SJSA1 (cell line): ENCODE results near the gene MTARC2. TPM values are rescaled to one million over a fixed set of nuclear protein-coding genes. Genes with fewer than 3 reads are reported as not detected.
A peak's percentile ranks its signal among the peaks of the same experiment; 100 is the strongest.

ENCODE experiments used
- DNase-seq, 2 experiments: peaks; one replicate each; pipeline ENCODE4 v3.0.0-alpha.2; 2015 to 2020; ENCODE audit warnings: low spot score in 2 of 2, low read depth in 1 of 2
- H3K27ac ChIP-seq: fragments of 250-450 bp; sonication (Bioruptor Pico); 2 replicates; pipeline ENCODE4 v1.5.1; 2020; ENCODE audit warnings: mild to moderate bottlenecking, moderate library complexity
- H3K27me3 ChIP-seq: fragments of 250-450 bp; sonication (Bioruptor Pico); replicated peaks from 2 replicates; pipeline ENCODE4 v1.5.1; 2020; ENCODE audit warnings: mild to moderate bottlenecking, moderate library complexity
- H3K36me3 ChIP-seq: fragments of 250-450 bp; sonication (Bioruptor Pico); 2 replicates; pipeline ENCODE4 v1.5.1; 2020; ENCODE audit warnings: mild to moderate bottlenecking
- H3K4me1 ChIP-seq: fragments of 250-450 bp; sonication (Bioruptor Pico); replicated peaks from 2 replicates; pipeline ENCODE4 v1.6.1; 2021; ENCODE audit warnings: mild to moderate bottlenecking
- H3K4me3 ChIP-seq: fragments of 250-450 bp; sonication (Bioruptor Pico); 2 replicates; pipeline ENCODE4 v1.5.1; 2020; ENCODE audit warnings: mild to moderate bottlenecking
- H3K9me3 ChIP-seq: fragments of 250-450 bp; sonication (Bioruptor Pico); replicated peaks from 2 replicates; pipeline ENCODE4 v1.5.1; 2020; ENCODE audit warnings: mild to moderate bottlenecking
- total RNA-seq: library from RNA; depleted of rRNA; stranded (reverse); fragments of >200 nt; shearing (Covaris generic); gene quantifications from 2 replicates; pipeline ENCODE4 v1.2.3, GENCODE V29; 2014

Gene MTARC2
- total RNA-seq, 1 experiment from 2014 or later: 10.1 TPM

- H3K36me3 ChIP-seq: no peaks in the 10 kb centered on the region
- no peak for DNase-seq
- no peak overlapping the region for H3K4me3 ChIP-seq
- no peaks in the 10 kb centered on the region for H3K9me3 ChIP-seq
- no peak overlapping the region for H3K27ac ChIP-seq
- no peaks in the 10 kb centered on the region for H3K4me1 ChIP-seq
- H3K27me3 ChIP-seq: no peaks in the 10 kb centered on the region
These were observed 59.6 kb downstream of the MTARC2 start for GRCh38 chr1:220807726-220808125.

DNA sequence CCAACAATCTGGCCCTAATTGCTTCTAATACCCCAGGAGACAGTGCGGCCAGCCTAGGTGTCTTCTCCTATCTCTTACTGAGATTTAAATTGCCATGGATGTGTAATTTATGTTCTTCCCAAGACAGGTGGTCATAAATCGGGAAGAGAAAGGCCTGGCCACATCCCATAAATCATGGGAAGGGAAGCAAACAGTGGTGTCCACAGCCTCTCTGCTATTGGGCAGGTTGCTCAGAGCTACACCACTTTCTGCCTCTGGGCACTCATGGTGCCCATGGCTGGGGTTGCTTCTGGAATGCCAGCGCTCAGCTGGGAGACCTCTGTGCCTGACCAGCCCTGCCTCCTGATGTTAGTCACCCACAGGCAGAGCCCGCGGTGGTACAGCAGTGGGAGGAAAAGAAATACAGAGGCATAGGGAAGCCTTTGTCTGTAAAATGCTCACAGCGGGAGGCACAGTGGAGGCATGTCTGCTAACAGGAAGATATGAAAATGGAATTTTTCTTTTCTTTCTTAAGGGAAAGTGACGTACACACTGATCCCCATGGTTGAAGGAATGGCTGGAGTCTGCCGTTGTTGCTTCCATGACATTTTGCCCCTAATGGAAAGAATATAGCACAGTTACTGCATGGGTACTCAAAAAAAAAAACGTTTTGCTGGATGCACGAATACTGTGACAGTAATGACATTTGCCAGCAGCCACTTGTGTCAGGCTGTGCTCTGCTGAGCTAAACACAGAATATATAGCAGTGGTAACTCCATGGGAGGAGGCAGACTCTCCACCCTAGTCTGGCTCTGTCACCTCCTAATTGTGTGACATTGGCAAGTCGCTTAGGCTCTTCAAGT is 60.4 kb downstream of the MTARC2 start:
- DNase-seq: no peak
- H3K27me3 ChIP-seq: no peaks in the 10 kb centered on the region
- no peaks in the 10 kb centered on the region for H3K36me3 ChIP-seq
- no peak overlapping the region for H3K27ac ChIP-seq
- H3K4me3 ChIP-seq: no peak overlapping the region
- no peaks in the 10 kb centered on the region for H3K9me3 ChIP-seq
- H3K4me1 ChIP-seq: no peaks in the 10 kb centered on the region

DNA sequence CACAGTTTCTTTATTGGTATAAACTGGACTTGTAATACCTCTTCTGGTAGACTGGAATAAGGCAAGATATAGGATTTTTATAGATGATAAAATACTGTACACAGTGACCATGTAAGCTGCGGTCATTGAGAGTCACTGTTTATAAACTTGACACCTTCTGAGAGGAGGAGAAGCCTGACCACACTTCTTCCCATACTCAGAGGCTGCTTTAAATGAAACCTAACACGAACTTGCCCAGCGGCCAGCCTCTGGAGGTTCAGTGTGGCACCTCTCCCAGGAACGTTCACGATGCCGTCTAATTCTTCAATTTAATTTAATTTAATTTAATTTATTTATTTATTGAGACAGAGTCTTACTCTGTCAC is 61.0 kb downstream of the MTARC2 start:
- Histone ChIP-seq H3K27me3 (no peaks in the 10 kb centered on the region), H3K36me3 (no peaks in the 10 kb centered on the region), H3K9me3 (no peaks in the 10 kb centered on the region), H3K4me1 (no peaks in the 10 kb centered on the region), H3K27ac (no peak overlapping the region), H3K4me3 (no peak overlapping the region)
- DNase-seq: no peak

- no peaks in the 10 kb centered on the region for H3K36me3 ChIP-seq
- H3K4me3 ChIP-seq: no peak overlapping the region
- no peak overlapping the region for H3K27ac ChIP-seq
- no peaks in the 10 kb centered on the region for H3K4me1 ChIP-seq
- no peak for DNase-seq
- H3K27me3 ChIP-seq: no peaks in the 10 kb centered on the region
- H3K9me3 ChIP-seq: no peaks in the 10 kb centered on the region
These were observed 61.6 kb downstream of the MTARC2 start for GRCh38 chr1:220809704-220810103.

DNA sequence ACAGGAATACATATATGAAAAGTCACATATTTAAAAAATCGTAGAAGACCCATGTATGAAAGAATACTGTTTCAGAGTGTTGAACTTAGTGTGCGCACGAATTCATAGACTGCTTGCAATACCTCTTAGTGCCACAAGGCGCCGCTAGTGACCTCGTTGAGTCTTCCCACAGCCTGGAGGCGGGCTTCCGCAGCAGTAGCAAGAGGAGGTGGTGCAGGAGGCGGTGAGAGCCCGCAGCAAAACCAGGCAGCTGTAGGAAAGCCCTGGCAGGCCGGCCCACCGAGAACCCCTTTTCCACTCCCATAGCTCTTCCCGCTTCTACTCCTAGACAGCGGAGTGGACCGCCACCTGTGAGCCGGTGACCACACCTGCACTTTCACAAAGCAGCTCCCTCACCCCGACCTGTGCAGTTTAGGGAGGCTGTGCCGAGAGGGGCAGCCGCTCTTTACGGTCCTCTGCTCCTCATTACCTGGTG is 62.1 kb downstream of the MTARC2 start:
- no peaks in the 10 kb centered on the region for H3K4me1 ChIP-seq
- DNase-seq: peak; percentile 54 to 78
- no peak overlapping the region for H3K4me3 ChIP-seq
- H3K36me3 ChIP-seq: no peaks in the 10 kb centered on the region
- no peaks in the 10 kb centered on the region for H3K9me3 ChIP-seq
- H3K27ac ChIP-seq: no peak overlapping the region
- H3K27me3 ChIP-seq: no peaks in the 10 kb centered on the region

GRCh38 chr1:220810963-220811362 is 62.8 kb downstream of the MTARC2 start:
- H3K36me3 ChIP-seq: no peaks in the 10 kb centered on the region
- H3K4me1 ChIP-seq: no peaks in the 10 kb centered on the region
- DNase-seq: no peak
- no peak overlapping the region for H3K27ac ChIP-seq
- H3K27me3 ChIP-seq: no peaks in the 10 kb centered on the region
- no peaks in the 10 kb centered on the region for H3K9me3 ChIP-seq
- H3K4me3 ChIP-seq: no peak overlapping the region

DNA sequence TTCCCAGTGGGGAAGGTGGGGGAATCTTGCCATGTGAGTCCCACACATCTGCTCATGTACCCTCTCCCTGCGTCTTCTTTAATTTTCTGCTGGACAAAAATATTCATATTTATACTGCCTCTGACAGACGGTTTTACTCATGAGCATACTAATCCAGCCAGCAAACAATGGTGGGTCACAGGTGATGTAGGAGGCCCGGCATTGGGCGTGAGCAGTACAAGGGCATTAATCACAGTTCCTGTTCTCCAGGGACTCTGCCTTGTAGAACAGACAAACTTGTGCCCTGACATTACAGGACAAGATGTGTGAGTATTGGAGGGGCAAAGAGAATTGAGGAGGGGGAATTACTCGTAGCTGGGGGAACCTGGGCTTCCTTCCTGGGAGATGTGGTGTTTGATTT is 63.6 kb downstream of the MTARC2 start:
- no peak for DNase-seq
- H3K4me1 ChIP-seq: no peaks in the 10 kb centered on the region
- H3K36me3 ChIP-seq: no peaks in the 10 kb centered on the region

DNA sequence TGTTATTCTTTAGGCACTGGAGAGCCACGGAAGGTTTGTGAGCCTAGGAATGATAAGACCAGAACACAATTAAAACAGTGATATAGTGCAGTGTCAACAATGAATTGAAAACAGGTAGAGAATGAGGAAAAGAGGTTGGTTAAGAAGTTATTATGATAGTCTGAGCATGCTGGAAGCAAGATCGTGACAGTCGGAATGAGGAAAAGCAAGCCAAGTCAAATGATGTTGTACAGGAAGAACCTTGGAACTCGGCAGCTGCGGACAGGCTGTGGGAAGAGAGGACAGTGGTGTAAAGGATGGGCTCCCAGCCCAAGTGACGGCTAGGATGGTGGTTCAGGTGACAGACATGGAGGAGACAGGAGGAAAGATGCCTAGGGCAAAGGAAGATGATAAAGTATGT is 64.2 kb downstream of the MTARC2 start:
- Histone ChIP-seq H3K27me3 (no peaks in the 10 kb centered on the region), H3K9me3 (no peaks in the 10 kb centered on the region), H3K27ac (no peak overlapping the region), H3K36me3 (no peaks in the 10 kb centered on the region), H3K4me1 (no peaks in the 10 kb centered on the region), H3K4me3 (no peak overlapping the region)
- DNase-seq: no peak

More for the DNA sequence above, 63.6 kb downstream of the MTARC2 start:
- no peaks in the 10 kb centered on the region for H3K9me3 ChIP-seq
- H3K27me3 ChIP-seq: no peaks in the 10 kb centered on the region
- H3K27ac ChIP-seq: no peak overlapping the region
- no peak overlapping the region for H3K4me3 ChIP-seq

GRCh38 chr1:220813013-220813412 is 64.9 kb downstream of the MTARC2 start:
- Histone ChIP-seq H3K36me3 (no peaks in the 10 kb centered on the region), H3K27ac (no peak overlapping the region), H3K4me3 (no peak overlapping the region), H3K9me3 (no peaks in the 10 kb centered on the region), H3K27me3 (no peaks in the 10 kb centered on the region), H3K4me1 (no peaks in the 10 kb centered on the region; the same call in 1 of the 2 replicates)
- no peak for DNase-seq

DNA sequence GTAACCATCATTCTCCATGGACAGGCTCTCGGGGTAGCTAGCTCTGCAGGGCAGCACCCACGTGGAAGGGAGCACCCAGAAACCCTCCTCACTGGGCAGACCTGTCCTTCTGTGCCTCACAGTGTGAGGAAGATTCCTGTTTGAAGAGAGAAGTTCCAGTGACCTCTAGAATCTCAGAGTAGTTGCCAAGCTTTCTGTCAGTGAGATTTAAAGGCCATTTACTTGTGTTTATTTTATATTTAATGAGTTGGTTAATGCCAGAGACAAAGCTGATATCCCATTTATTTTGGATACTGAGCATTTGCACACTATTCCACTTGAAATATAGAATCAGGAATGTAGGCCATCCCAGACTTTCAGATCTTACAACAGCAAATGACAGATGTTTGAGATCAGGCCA is 67.3 kb downstream of the MTARC2 start:
- DNase-seq: no peak
- no peaks in the 10 kb centered on the region for H3K36me3 ChIP-seq

DNA sequence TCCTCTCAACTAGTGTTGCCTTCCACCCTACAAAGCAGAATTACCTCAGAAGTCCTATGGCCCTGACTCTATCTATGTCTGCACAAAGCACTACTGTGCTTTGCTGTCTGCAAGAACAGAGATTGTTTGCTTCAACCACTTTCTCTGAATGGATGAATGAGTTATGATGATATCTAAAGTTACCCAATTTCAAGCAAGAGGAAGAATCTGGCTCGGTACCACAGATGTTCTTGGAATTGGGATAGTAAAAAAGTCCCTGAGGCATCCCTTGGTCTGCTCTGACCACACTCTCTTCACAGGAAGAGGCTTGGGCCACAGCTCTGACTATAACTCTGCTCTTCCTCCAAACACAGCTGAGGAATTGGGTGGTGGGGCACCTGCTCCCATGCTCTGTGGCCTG is 69.8 kb downstream of the MTARC2 start:
- Histone ChIP-seq H3K4me1 (peaks cover 14% of the 10 kb centered on the region), H3K9me3 (no peaks in the 10 kb centered on the region), H3K27ac (no peak overlapping the region), H3K36me3 (no peaks in the 10 kb centered on the region), H3K27me3 (no peaks in the 10 kb centered on the region), H3K4me3 (no peak overlapping the region)
- no peak for DNase-seq

More for the DNA sequence above, 67.3 kb downstream of the MTARC2 start:
- peaks cover 14% of the 10 kb centered on the region for H3K4me1 ChIP-seq
- no peak overlapping the region for H3K4me3 ChIP-seq
- no peaks in the 10 kb centered on the region for H3K27me3 ChIP-seq
- no peak overlapping the region for H3K27ac ChIP-seq
- H3K9me3 ChIP-seq: no peaks in the 10 kb centered on the region

- peaks cover 14% of the 10 kb centered on the region for H3K4me1 ChIP-seq
- H3K9me3 ChIP-seq: no peaks in the 10 kb centered on the region
- no peak overlapping the region for H3K4me3 ChIP-seq
- peak overlapping the region; percentile 39 for H3K27ac ChIP-seq
- DNase-seq: peak; percentile 81 to 85
- no peaks in the 10 kb centered on the region for H3K36me3 ChIP-seq
- H3K27me3 ChIP-seq: no peaks in the 10 kb centered on the region
These were observed 70.5 kb downstream of the MTARC2 start for GRCh38 chr1:220818421-220819173.

GRCh38 chr1:220819467-220820026 is 71.4 kb downstream of the MTARC2 start:
- Histone ChIP-seq H3K27me3 (no peaks in the 10 kb centered on the region), H3K36me3 (no peaks in the 10 kb centered on the region), H3K4me1 (peaks cover 21% of the 10 kb centered on the region), H3K27ac (peak overlapping the region; percentile 39), H3K4me3 (no peak overlapping the region), H3K9me3 (no peaks in the 10 kb centered on the region)
- DNase-seq: no peak
